IMR-90 (cell line): ENCODE measurements around the gene ATP10A.

ENCODE experiments used
- MAZ ChIP-seq: IDR thresholded peaks from 2 replicates; pipeline ENCODE4 v1.6.1; 2012; ENCODE audit warnings: low read depth, mild to moderate bottlenecking, low read length, improper control_type of control experiment, moderate library complexity, borderline replicate concordance
- RAD21 ChIP-seq: IDR thresholded peaks from 2 replicates; pipeline ENCODE4 v1.6.1; 2012; ENCODE audit warnings: low read length, improper control_type of control experiment
- SMC3 ChIP-seq: fragments of 150-350 bp; IDR thresholded peaks from 2 replicates; pipeline ENCODE4 v1.6.1; 2016; ENCODE audit warnings: low read depth, mild to moderate bottlenecking, antibody characterized with exemption, low read length, moderate library complexity
- TF ChIP-seq, protein P1 (sequence below): conservative IDR thresholded peaks from 2 replicates; pipeline ENCODE4 v1.5.1; 2012; ENCODE audit warnings: mild to moderate bottlenecking, low read depth, low read length, improper control_type of control experiment

DNA sequence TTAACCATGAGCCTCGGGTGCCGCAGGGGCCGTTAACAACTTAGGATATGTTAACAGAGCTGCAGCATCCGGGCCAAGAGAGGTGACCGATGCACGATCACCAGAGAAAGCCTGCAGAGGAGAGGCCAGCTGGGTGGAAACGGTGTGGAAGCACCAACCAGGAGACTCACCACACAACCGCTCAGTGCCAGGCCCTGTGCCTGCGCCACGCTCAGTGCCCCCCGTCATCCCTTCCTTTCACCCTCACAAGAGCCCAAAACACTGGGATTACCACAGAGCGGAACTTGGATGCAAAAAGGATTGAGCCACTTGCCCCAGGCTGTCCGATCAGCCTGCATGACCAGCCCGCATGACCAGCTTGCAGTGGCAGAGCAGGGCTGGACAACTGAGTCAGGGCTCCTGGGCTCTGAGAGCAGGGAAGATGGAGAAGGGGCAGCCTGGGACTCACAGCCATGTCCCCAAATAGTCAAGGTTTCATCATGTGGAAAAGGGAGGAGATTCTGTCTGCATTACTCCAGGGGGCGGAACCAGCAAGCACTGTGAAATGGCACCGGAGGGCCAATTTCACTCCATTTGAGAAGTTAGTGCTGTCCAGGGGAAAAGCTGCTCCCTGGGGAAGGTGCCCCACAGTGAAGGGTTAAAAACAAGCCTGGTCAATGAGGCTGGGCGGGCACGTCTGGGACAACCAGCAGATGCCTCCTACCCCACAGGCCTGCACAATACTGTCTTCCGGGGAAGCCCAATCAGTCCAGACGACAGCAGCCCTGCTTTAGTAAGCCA is 156.8 kb downstream of the ATP10A start:
- TF ChIP-seq RAD21 (no peak), MAZ (no peak), SMC3 (no peak)
- TF ChIP-seq, protein P1, sequence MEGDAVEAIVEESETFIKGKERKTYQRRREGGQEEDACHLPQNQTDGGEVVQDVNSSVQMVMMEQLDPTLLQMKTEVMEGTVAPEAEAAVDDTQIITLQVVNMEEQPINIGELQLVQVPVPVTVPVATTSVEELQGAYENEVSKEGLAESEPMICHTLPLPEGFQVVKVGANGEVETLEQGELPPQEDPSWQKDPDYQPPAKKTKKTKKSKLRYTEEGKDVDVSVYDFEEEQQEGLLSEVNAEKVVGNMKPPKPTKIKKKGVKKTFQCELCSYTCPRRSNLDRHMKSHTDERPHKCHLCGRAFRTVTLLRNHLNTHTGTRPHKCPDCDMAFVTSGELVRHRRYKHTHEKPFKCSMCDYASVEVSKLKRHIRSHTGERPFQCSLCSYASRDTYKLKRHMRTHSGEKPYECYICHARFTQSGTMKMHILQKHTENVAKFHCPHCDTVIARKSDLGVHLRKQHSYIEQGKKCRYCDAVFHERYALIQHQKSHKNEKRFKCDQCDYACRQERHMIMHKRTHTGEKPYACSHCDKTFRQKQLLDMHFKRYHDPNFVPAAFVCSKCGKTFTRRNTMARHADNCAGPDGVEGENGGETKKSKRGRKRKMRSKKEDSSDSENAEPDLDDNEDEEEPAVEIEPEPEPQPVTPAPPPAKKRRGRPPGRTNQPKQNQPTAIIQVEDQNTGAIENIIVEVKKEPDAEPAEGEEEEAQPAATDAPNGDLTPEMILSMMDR, result no peak
